ENCODE results near the gene DICER1.

- no peak for TF ChIP-seq KDM1A (IDR thresholded peaks at IDR 0.05)
- TF ChIP-seq ZBTB17 (CRISPR knock-in tag; IDR thresholded peaks at IDR 0.05), result no peak
- TF ChIP-seq SIX5 (IDR thresholded peaks at IDR 0.05; ENCODE audit: borderline replicate concordance in 1 of 2, insufficient read depth in 1 of 2, low read depth in 1 of 2, low read length in 2 of 2), result no peak
- TF ChIP-seq ZNF830 (CRISPR knock-in tag; IDR thresholded peaks at IDR 0.05), result no peak
- TF ChIP-seq SMC3 (conservative IDR thresholded peaks at IDR 0.05; ENCODE audit: insufficient read depth, low read depth, low read length), result no peak
- no peak for TF ChIP-seq NFYB (IDR thresholded peaks at IDR 0.05; ENCODE audit: extremely low read depth, insufficient read length)
- no peak for TF ChIP-seq POLR2AphosphoS5 (IDR thresholded peaks at IDR 0.05; ENCODE audit: control insufficient read depth, insufficient read depth, low read depth, low read length)
- no peak for TF ChIP-seq ZC3H4 (CRISPR knock-in tag; IDR thresholded peaks at IDR 0.05; ENCODE audit: borderline replicate concordance)
- TF ChIP-seq PREB (CRISPR knock-in tag; IDR thresholded peaks at IDR 0.05), result no peak
- TF ChIP-seq TEAD4 (IDR thresholded peaks at IDR 0.05; ENCODE audit: low read length), result no peak
- no peak for TF ChIP-seq TEAD4 (CRISPR knock-in tag; IDR thresholded peaks at IDR 0.05; ENCODE audit: borderline replicate concordance)
- no peak for TF ChIP-seq RNF2 (IDR thresholded peaks at IDR 0.05)
- TF ChIP-seq ESRRA (IDR thresholded peaks at IDR 0.05; ENCODE audit: borderline replicate concordance, low read depth), result no peak
Observed at GRCh38 chr14:95106971-95107370, 50.4 kb downstream of the DICER1 start.

Data from K562 (cell line).